Muscle of leg (tissue), 11 donors: ENCODE data around the gene OTOG. TPM values are rescaled to one million over a fixed set of nuclear protein-coding genes. Genes with fewer than 3 reads are reported as not detected.

Source experiments
- DNase-seq: peaks from one replicate; pipeline ENCODE4 v3.0.0; 2013
- H3K27ac ChIP-seq: one replicate; pipeline ENCODE4 v1.5.1; 2013; ENCODE audit warnings: mild to moderate bottlenecking, low read length, control low read depth
- H3K27me3 ChIP-seq: one replicate; pipeline ENCODE4 v1.6.1; 2013; ENCODE audit warnings: low read length; ENCODE audit not compliant: control insufficient read depth, insufficient read depth
- H3K36me3 ChIP-seq: one replicate; pipeline ENCODE4 v1.6.1; 2013; ENCODE audit warnings: low read length; ENCODE audit not compliant: control insufficient read depth, insufficient read depth
- H3K4me1 ChIP-seq: one replicate; pipeline ENCODE4 v1.6.1; 2013; ENCODE audit warnings: low read length; ENCODE audit not compliant: control insufficient read depth, insufficient read depth
- H3K4me3 ChIP-seq: one replicate; pipeline ENCODE4 v1.5.1; 2013; ENCODE audit warnings: low read length, control low read depth
- H3K9me3 ChIP-seq: replicated peaks from 2 replicates; pipeline ENCODE4 v1.6.1; 2013; ENCODE audit warnings: low read depth, low read length; ENCODE audit not compliant: control insufficient read depth
- WGBS: methylation state at CpG from one replicate; pipeline ENCODE4 v1.1.5; 2013; ENCODE audit warnings: missing lambda C conversion rate; ENCODE audit not compliant: insufficient coverage; 5-methylcytosine and 5-hydroxymethylcytosine counted together
- polyA plus RNA-seq, 8 donors: library from polyadenylated mRNA; unstranded; fragments of 120-200 nt; gene quantifications; one replicate each; pipeline versions ENCODE4 v1.2.1 to v1.2.3, GENCODE V29; 2013; ENCODE audit warnings: inconsistent platforms in 1 of 8, low replicate concordance in 1 of 8; ENCODE audit not compliant: insufficient read length in 8 of 8, insufficient read depth in 1 of 8
- total RNA-seq: library from RNA; stranded (reverse); fragments of 120-200 nt; gene quantifications from one replicate; pipeline ENCODE4 v1.2.4, GENCODE V29; 2013

OTOG gene
- total and polyA plus RNA-seq, 9 donors: under 0.01 to 0.05 (median 0.04) TPM; not detected in 4

DNA sequence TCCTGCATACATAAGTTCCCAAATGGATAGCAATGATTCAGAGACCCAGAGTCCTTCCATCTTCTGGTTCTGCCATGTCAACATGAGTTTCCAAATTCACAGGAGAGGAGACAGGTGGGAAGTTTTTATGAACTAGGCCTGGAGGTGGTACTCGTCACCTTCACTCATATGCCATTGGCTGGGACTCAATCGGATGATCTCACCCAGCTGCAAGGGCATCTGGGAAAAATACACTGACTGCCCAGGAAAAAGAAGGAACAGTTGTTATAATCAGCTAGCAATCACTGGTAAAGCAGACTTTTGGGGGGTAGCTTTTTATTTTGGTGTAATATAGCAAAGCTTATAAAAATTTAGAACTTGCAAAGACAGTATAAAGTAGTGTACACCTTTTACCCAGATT, 83.9 kb downstream of the OTOG start:
- 33% methylated on average over 1 of the region's 2 CpGs for WGBS

DNA sequence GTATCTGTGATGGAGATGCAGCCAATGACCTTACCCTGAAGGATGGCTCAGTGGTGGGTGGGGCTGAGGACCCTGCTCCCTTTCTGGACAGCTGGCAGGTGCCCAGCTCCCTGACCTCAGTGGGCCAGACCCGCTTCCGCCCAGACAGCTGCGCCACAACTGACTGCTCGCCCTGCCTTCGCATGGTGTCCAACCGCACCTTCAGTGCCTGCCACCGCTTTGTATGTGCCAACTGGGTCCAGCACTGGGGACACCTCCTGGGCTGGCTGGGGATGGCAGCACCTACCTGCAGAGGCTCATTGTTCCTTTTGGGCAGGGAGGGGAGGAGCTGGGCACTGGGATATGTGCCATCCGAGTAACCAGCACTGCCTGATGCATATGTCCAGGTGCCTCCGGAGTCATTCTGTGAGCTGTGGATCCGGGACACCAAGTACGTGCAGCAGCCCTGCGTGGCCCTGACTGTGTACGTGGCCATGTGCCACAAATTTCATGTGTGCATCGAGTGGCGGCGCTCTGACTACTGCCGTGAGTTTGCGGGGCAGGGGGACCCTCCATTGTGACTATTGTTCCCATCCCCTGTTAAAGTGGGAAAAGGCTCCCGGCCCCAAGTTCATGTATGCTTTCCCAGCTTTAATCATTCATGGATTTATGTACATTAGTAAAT, 84.8 kb downstream of the OTOG start:
- Histone ChIP-seq H3K9me3 (no peaks in the 10 kb centered on the region), H3K4me3 (no peak overlapping the region), H3K27me3 (no peaks in the 10 kb centered on the region), H3K4me1 (peaks cover 10% of the 10 kb centered on the region), H3K36me3 (no peaks in the 10 kb centered on the region), H3K27ac (no peak overlapping the region)
- 88% methylated on average over 14 of the region's 19 CpGs for WGBS
- no peak for DNase-seq

More for the DNA sequence above, 83.9 kb downstream of the OTOG start:
- H3K27ac ChIP-seq: no peak overlapping the region
- H3K36me3 ChIP-seq: no peaks in the 10 kb centered on the region
- no peak for DNase-seq
- no peak overlapping the region for H3K4me3 ChIP-seq
- no peaks in the 10 kb centered on the region for H3K9me3 ChIP-seq
- no peaks in the 10 kb centered on the region for H3K27me3 ChIP-seq
- H3K4me1 ChIP-seq: peaks cover 10% of the 10 kb centered on the region

DNA sequence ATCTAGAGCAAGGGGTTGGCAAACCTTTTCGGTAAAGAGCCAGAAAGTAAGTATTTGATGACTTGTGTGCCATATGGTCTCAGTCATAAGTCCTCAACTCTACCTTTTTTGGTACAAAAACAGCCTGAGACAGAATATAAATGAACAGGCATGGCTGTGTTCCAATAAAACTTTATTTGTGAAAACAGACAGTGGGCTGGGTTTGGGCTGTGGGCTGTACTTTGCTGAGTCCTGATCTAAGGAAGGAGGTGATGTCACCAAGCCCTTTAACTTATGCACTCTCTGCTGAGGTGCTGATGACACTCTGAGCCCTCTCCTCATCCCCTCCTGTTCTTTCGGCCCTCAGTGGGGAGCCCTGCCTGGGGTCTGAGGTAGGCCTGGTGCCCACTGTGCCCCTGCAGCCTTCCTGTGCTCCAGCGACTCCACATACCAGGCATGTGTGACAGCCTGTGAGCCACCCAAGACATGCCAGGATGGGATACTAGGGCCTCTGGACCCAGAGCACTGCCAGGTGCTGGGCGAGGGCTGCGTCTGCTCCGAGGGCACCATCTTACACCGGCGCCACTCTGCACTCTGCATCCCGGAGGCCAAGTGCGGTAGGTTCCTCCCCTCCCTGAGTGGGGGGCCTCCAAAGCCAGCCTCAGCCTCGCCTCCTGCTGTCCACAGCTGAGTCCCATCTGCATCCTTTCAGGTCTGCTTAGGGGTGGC, 86.4 kb downstream of the OTOG start:
- H3K4me1 ChIP-seq: peaks cover 10% of the 10 kb centered on the region
- no peaks in the 10 kb centered on the region for H3K36me3 ChIP-seq
- H3K9me3 ChIP-seq: no peaks in the 10 kb centered on the region
- no peak overlapping the region for H3K4me3 ChIP-seq
- no peak for DNase-seq
- no peaks in the 10 kb centered on the region for H3K27me3 ChIP-seq
- no peak overlapping the region for H3K27ac ChIP-seq
- WGBS: 85% methylated on average over 10 of the region's 11 CpGs

DNA sequence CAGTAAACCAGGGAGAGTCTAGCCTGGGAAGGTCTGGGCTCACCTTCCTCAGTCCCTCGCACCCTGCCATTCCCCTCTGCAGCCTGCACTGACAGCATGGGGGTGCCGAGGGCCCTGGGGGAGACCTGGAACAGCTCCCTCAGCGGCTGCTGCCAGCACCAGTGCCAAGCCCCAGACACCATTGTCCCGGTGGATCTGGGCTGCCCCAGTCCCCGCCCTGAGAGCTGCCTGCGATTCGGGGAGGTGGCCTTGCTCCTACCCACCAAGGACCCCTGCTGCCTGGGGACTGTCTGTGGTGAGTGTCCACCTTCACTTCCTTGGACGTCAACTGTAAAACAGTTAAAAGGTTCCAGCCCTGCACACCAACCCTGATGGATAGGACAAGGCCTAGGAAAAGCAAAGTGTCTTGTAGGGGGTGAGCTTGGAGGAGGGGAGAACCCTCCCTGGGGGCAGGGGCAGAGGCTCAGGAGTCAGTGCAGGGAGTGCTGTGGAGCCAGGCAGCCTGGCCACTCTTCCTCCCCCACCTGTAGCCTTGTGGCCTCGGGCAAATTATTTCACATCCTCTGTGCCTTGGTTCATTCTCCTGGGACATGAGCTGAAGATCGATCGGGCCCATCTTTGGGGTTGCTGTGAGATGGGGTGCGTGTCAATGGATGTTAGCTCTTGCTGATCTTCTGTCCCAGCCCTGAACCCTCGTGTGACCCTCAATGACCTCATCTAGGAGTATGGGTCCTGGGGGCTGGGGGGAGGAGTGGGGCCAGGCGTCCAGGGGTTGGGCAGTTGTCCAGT, 87.1 kb downstream of the OTOG start:
- Histone ChIP-seq H3K36me3 (no peaks in the 10 kb centered on the region), H3K9me3 (no peaks in the 10 kb centered on the region), H3K4me1 (peaks cover 9% of the 10 kb centered on the region), H3K27ac (no peak overlapping the region), H3K4me3 (no peak overlapping the region), H3K27me3 (no peaks in the 10 kb centered on the region)
- WGBS: 79% methylated on average over 6 of the region's 14 CpGs
- no peak for DNase-seq

DNA sequence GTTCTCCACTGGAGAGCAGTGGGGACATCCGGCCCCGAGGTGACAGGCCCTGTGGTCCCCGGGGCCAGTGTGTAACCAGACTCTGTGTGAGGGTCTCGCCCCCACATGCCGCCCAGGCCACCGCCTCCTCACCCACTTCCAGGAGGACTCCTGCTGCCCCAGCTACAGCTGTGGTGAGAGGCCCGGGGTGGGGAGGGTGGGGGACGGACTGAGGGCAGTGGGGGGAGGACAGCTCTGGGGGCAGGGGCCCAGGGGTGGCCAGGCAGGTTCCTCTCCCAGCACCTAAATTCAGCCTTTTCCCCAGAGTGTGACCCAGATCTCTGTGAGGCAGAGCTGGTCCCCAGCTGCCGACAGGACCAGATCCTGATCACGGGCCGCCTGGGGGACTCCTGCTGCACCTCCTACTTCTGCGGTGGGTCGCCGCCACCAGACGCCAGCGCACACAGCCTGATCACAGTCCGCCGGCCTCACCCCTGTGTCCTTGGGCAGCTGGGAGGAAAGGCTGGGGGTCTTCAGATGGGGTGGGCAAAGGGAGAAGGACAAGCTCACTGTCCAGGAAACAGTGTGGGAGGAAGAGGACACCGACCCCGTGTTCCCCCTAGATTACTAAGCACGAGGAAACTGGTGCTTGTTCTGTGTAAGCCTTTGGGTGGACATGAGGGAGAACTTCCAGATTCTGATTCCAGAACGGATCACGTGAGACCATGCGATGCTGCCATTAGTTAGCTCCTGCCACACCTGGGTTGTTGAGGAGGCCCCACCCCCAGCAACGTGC, 87.9 kb downstream of the OTOG start:
- 76% methylated on average over 18 of the region's 25 CpGs for WGBS
- Histone ChIP-seq H3K4me3 (no peak overlapping the region), H3K9me3 (no peaks in the 10 kb centered on the region), H3K27me3 (no peaks in the 10 kb centered on the region), H3K27ac (no peak overlapping the region), H3K36me3 (no peaks in the 10 kb centered on the region), H3K4me1 (peaks cover 2% of the 10 kb centered on the region)
- no peak for DNase-seq

DNA sequence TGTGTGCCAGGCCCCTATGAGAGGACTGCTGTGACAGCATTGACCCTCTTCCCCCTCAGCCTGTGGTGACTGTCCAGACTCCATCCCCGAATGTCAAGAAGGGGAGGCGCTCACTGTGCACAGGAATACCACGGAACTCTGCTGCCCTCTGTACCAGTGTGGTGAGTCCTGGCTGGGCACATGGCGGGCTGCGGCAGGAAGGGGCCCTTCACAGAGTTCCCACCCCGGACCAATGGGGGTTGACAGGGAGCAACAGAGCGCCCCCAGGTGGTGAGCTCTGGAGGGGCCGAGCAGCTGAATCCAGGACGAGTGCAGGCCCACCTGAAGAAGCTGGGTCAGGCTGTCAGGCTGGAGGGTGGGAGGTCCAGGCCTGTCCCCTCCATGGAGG, 88.5 kb downstream of the OTOG start:
- no peaks in the 10 kb centered on the region for H3K36me3 ChIP-seq
- H3K27me3 ChIP-seq: no peaks in the 10 kb centered on the region
- peaks cover 3% of the 10 kb centered on the region for H3K4me1 ChIP-seq
- no peak overlapping the region for H3K4me3 ChIP-seq
- H3K9me3 ChIP-seq: no peaks in the 10 kb centered on the region
- 76% methylated on average over 8 of the region's 9 CpGs for WGBS
- H3K27ac ChIP-seq: no peak overlapping the region
- DNase-seq: no peak

DNA sequence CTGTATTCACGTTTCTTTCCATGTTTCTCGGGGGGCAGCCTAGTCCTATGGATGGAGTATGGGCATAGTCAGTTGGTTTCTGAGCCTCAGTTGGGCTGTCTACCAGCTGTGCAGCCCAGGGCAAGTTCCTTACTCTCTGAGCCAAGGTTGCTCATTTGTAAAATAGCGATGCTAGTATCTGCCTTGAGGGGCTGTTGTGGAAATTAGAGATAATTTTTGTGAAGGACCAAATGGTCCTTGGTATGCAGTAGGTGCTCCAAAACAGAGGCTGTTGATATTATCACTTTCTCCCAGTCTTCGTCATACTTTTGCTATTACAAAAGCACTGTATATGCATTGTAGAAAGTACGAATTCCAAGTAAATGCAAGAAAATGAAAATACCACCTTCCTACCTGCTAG, 89.7 kb downstream of the OTOG start:
- Histone ChIP-seq H3K9me3 (no peaks in the 10 kb centered on the region), H3K36me3 (no peaks in the 10 kb centered on the region), H3K4me1 (peaks cover 10% of the 10 kb centered on the region), H3K27ac (no peak overlapping the region), H3K27me3 (no peaks in the 10 kb centered on the region), H3K4me3 (no peak overlapping the region)
- no peak for DNase-seq
- no CpG with 5 or more reads among the region's 5 CpGs for WGBS

DNA sequence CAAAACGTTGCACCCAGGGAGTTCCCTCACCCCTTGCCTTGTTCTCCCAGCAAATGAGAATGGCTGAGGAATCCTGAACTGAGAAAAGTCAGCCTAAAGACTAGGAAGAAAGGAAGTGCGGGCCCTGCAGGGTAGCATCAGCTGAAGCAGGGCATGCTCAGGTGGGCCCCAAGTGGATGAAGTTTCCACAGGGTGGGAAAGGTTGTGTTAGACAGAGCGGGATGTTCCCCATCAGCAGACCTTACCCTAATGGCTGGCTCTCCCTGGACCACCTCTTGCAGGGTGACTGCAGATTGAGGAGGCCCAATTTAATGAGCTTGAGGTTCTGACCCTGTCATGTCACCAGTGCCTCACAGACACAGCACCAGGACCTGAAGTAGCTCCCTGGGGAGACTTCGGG, 90.8 kb downstream of the OTOG start:
- no peaks in the 10 kb centered on the region for H3K27me3 ChIP-seq
- H3K27ac ChIP-seq: no peak overlapping the region
- WGBS: 100% methylated on average over 1 of the region's 4 CpGs
- H3K4me3 ChIP-seq: no peak overlapping the region
- peaks cover 10% of the 10 kb centered on the region for H3K4me1 ChIP-seq
- no peaks in the 10 kb centered on the region for H3K36me3 ChIP-seq
- DNase-seq: no peak
- no peaks in the 10 kb centered on the region for H3K9me3 ChIP-seq

DNA sequence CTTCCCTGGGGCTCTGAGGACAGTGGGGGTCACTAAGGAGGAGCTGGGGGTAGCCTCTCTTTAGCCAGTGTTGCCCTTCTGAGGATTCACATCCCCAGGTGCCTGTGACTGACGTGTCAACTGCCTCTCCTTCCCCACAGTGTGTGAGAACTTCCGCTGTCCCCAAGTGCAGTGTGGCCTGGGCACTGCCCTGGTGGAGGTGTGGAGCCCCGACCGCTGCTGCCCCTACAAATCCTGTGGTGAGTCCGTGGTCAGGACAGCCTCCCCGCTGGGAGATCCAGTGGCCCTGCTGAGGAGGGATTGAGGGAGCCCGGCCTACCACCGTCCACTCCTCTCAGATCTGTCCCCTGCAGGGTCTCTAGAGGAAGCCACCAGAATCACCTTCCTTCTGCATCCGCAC, 91.3 kb downstream of the OTOG start:
- H3K36me3 ChIP-seq: no peaks in the 10 kb centered on the region
- no peak overlapping the region for H3K4me3 ChIP-seq
- H3K4me1 ChIP-seq: peaks cover 10% of the 10 kb centered on the region
- no peaks in the 10 kb centered on the region for H3K27me3 ChIP-seq
- 79% methylated on average over 2 of the region's 9 CpGs for WGBS
- H3K9me3 ChIP-seq: no peaks in the 10 kb centered on the region
- H3K27ac ChIP-seq: no peak overlapping the region
- DNase-seq: no peak

DNA sequence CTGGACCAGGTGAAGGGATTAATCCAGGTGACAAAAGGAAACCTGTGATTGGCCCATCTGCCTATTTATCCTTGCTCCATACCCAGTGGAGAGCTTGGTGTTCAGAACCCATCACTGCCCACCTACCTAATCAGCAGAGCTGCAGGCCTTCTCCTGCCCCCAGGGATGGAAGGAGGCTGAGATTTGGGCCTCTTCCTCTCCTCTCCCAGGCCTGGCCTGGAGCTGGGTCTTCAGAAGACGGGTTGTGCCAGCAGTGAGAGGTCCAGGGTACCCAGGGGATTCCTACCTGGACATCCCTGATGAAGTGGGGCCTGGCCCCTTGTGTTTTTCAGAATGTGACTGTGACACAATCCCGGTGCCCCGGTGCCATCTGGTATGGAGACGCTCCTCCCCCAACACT, 92.0 kb downstream of the OTOG start:
- no peak overlapping the region for H3K4me3 ChIP-seq
- no peak overlapping the region for H3K27ac ChIP-seq
- H3K36me3 ChIP-seq: no peaks in the 10 kb centered on the region
- H3K4me1 ChIP-seq: peaks cover 10% of the 10 kb centered on the region
- no peaks in the 10 kb centered on the region for H3K27me3 ChIP-seq
- no peak for DNase-seq
- H3K9me3 ChIP-seq: no peaks in the 10 kb centered on the region
- 69% methylated on average over 3 of the region's 4 CpGs for WGBS
